RWPE2 (cell line): Measurements from ENCODE around the gene LPCAT1.

Experiments used
- ATAC-seq: fragments of 200-7000 bp; cut with Tn5 transposase; 3 replicates; pipeline ENCODE4 v1.9.1; 2021; ENCODE audit warnings: low read depth
- DNase-seq: peaks from one replicate; pipeline ENCODE4 v3.0.0-alpha.2; 2020; ENCODE audit warnings: low spot score
- H3K27ac ChIP-seq: fragments of 450-650 bp; 2 replicates; pipeline ENCODE4 v1.5.1; 2017; ENCODE audit warnings: mild to moderate bottlenecking; ENCODE audit not compliant: poor library complexity, severe bottlenecking
- H3K27me3 ChIP-seq: fragments of 250-450 bp; sonication (Bioruptor Pico); 2 replicates; pipeline ENCODE4 v1.5.1; 2021; ENCODE audit warnings: mild to moderate bottlenecking, moderate library complexity; ENCODE audit not compliant: insufficient read depth, poor library complexity, severe bottlenecking
- H3K36me3 ChIP-seq: fragments of 250-450 bp; sonication (Bioruptor Pico); 2 replicates; pipeline ENCODE4 v1.5.1; 2020; ENCODE audit warnings: low read depth, mild to moderate bottlenecking, moderate library complexity
- H3K4me1 ChIP-seq: fragments of 250-450 bp; sonication (Bioruptor Pico); 2 replicates; pipeline ENCODE4 v1.5.1; 2021; ENCODE audit warnings: mild to moderate bottlenecking, moderate library complexity; ENCODE audit not compliant: insufficient read depth, poor library complexity, severe bottlenecking
- H3K4me3 ChIP-seq: fragments of 250-450 bp; sonication (Bioruptor Pico); 2 replicates; pipeline ENCODE4 v1.5.1; 2021; ENCODE audit warnings: mild to moderate bottlenecking, moderate library complexity; ENCODE audit not compliant: severe bottlenecking
- H3K9me3 ChIP-seq: fragments of 250-450 bp; sonication (Bioruptor Pico); 2 replicates; pipeline ENCODE4 v1.5.1; 2021; ENCODE audit warnings: mild to moderate bottlenecking, moderate library complexity; ENCODE audit not compliant: severe bottlenecking
- CTCF ChIP-seq: fragments of 450-650 bp; IDR thresholded peaks from one replicate; pipeline ENCODE4 v1.5.1; 2017; ENCODE audit warnings: mild to moderate bottlenecking, moderate library complexity; ENCODE audit not compliant: poor library complexity, severe bottlenecking

LPCAT1 gene

GRCh38 chr5:1465966-1466471, 57.7 kb downstream of the LPCAT1 start:
- Histone ChIP-seq H3K4me3 (no peak overlapping the region), H3K4me1 (no peaks in the 10 kb centered on the region), H3K9me3 (no peaks in the 10 kb centered on the region), H3K27ac (no peak overlapping the region), H3K36me3 (peaks cover 69% of the 10 kb centered on the region), H3K27me3 (no peaks in the 10 kb centered on the region)
- DNase-seq: peak; percentile 66
- no peak for TF ChIP-seq CTCF
- no peak for ATAC-seq

- TF ChIP-seq CTCF: no peak
Observed at GRCh38 chr5:1465117-1465516, 58.6 kb downstream of the LPCAT1 start.

GRCh38 chr5:1464511-1464910, 59.2 kb downstream of the LPCAT1 start:
- no peak overlapping the region for H3K4me3 ChIP-seq
- no peak for TF ChIP-seq CTCF

More at GRCh38 chr5:1465117-1465516, 58.6 kb downstream of the LPCAT1 start:
- ATAC-seq (no peak), DNase-seq (peak; percentile 25)
- peaks cover 60% of the 10 kb centered on the region for H3K36me3 ChIP-seq
- no peaks in the 10 kb centered on the region for H3K4me1 ChIP-seq
- no peak overlapping the region for H3K27ac ChIP-seq
- H3K4me3 ChIP-seq: no peak overlapping the region
- H3K9me3 ChIP-seq: no peaks in the 10 kb centered on the region
- H3K27me3 ChIP-seq: no peaks in the 10 kb centered on the region

GRCh38 chr5:1464096-1464446, 59.7 kb downstream of the LPCAT1 start:
- ATAC-seq (no peak), DNase-seq (peak; percentile 66)
- H3K27me3 ChIP-seq: no peaks in the 10 kb centered on the region
- H3K36me3 ChIP-seq: peaks cover 60% of the 10 kb centered on the region
- no peaks in the 10 kb centered on the region for H3K9me3 ChIP-seq
- no peak overlapping the region for H3K27ac ChIP-seq
- H3K4me3 ChIP-seq: no peak overlapping the region
- H3K4me1 ChIP-seq: no peaks in the 10 kb centered on the region
- no peak for TF ChIP-seq CTCF

More at GRCh38 chr5:1464511-1464910, 59.2 kb downstream of the LPCAT1 start:
- peak; percentile 25 for DNase-seq
- ATAC-seq: no peak
- H3K27ac ChIP-seq: no peak overlapping the region
- H3K9me3 ChIP-seq: no peaks in the 10 kb centered on the region
- peaks cover 60% of the 10 kb centered on the region for H3K36me3 ChIP-seq
- no peaks in the 10 kb centered on the region for H3K27me3 ChIP-seq
- no peaks in the 10 kb centered on the region for H3K4me1 ChIP-seq

GRCh38 chr5:1463326-1464095, 60.2 kb downstream of the LPCAT1 start:
- Histone ChIP-seq H3K27me3 (no peaks in the 10 kb centered on the region), H3K9me3 (no peaks in the 10 kb centered on the region), H3K4me3 (no peak overlapping the region), H3K4me1 (no peaks in the 10 kb centered on the region), H3K27ac (no peak overlapping the region), H3K36me3 (peaks cover 56% of the 10 kb centered on the region)
- peak; percentile 68 for DNase-seq
- no peak for ATAC-seq
- no peak for TF ChIP-seq CTCF
